RPMI7951 (cell line): ENCODE results near the gene FBL. TPM values are rescaled to one million over a fixed set of nuclear protein-coding genes. Genes with fewer than 3 reads are reported as not detected.

Experiments used
- DNase-seq: peaks from one replicate; pipeline ENCODE4 v3.0.0-alpha.2; 2012; ENCODE audit warnings: low read depth
- total RNA-seq: library from RNA; depleted of rRNA; stranded (reverse); fragments of >200 nt; shearing (Covaris generic); gene quantifications from 2 replicates; pipeline ENCODE4 v1.2.3, GENCODE V29; 2014

Gene FBL
- total RNA-seq, 1 experiment from 2014 or later: 165 TPM

DNA sequence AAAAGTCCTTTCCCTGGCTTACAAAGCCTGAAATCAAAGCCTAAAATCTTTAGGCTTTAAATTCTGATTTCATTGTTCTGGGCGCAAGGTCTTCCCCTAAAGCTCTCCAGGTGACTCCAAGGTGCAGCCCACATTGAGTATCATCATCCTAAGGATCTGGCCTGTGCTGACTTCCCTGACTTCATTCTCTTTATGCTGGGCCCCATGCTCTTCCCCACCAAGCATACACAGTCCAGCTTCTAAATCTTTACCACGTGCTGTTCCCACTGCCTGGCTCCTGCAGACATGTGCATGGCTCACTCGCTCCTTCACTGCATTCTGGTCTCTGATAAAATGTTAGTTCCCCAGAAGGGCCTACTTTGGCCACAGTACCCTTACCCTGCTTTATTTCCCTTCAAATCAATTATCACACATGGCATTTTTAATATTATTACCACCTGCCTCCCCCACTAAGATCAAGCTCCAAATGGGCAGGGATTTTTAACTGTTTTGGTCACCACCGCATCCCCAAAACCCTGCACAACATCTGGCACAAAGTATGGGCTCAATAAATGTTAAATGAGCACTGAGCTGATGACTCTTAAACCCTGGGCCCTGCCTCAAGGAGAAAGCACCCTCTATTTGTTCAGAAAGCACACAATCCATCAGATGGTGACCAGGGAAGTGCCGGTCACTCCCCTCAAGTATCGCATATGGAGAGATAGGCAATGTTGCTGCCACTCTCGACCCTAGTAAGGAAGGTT lies 3.3 kb downstream of the FBL start:
- DNase-seq: no peak

DNA sequence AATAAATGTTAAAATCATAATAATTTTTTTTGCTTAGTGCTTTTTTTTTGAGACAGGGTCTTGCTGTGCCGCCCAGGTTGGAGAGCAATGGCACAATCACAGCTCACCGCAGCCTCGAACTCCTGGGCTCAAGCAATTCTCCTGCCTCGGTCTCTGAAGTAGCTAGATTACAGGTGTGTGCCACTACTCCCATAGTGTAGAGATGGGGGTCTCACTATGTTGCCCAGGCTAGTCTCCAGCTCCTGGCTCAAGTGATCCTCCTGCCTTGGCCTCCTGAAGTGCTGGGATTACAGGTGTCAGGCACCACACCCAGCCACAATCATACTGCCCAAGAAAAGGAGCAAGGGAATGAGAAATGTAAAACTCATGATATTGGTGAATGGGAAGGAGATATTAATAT lies 5.1 kb downstream of the FBL start:
- DNase-seq: no peak

DNA sequence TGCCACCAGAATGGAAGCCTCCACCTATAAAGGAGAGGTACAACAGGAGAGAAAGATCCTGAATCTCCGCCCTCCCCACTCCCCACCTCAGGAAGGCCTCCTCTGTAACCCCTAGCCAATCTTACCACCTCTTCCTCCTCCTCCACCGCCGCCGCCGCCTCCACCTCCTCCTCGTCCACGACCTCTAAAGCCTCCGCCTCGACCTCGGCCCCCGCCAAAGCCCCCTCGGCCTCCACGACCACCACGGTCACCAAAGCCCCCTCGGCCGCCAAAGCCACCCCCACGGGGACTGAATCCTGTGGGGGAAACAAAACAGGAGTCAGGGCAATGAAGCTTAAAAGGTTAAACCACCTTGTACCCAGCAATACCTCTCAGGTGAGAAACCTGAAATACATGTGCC lies 5.7 kb downstream of the FBL start:
- no peak for DNase-seq

DNA sequence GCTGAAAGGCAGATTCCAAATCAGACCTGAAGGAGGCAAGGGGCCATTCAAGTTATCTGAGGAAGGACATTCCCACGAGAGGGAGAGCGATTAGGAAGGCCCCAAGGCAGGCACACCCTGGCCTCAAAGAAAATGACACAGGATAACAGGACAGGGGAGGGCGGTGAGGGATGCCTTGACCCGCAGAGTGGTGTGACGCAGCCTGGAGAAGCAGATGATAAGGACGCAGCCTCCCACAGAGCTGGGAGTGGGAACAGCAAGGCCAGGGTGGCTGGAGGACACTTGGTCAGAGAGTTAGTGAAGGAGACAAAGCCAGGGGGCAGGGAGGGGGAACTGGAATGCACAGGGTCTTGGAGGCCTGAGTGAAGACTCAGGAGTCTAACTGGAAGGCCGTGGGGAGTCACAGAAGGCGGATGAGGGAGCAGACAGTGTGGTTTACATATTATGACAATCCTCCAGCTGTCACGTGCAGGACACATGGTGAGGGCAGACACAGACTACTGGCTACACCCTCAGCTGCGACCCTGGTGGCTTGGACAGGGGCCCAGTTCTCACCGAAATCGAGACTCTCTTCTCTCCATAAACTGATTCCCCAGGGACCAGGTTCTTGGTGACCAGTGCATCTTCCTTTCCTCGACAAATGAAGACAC lies 6.4 kb downstream of the FBL start:
- no peak for DNase-seq

DNA sequence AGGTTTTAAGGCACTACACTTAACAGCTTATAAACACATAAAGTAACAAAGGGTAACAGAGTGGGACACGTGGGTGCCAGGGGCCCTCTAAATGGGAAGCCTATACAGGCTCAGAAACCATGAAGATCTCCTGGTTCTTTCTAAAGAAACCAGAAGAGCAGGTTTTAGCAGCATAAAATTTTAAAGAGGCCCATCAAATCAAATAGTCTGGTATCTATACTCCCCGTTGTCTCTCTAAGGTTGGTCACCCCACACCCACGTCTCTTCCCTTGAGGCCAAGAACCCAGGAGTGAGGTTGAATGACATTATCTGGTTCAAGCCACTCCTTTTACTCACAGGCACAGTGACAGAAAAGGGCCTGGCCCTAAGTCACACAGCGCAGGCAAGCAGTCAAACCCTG lies 7.6 kb downstream of the FBL start:
- no peak for DNase-seq

DNA sequence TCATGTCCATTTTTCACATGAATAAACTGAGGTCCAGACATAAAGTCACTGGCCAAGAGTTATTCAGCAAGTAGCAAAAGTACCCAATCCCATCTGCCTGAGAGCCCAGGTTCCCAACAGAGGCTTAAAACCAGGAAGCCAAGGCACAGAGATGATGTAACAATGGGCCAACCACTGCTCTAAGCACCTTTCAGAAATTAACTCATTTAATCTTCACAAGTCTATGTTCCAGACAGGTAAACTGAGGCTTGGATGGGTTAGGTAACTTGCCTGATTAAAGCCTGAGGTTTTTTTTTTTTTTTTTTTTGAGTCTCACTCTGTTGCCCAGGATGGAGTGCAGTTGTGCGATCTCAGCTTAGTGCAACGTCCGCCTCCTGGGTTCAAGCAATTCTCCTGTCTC lies 8.2 kb downstream of the FBL start:
- no peak for DNase-seq

DNA sequence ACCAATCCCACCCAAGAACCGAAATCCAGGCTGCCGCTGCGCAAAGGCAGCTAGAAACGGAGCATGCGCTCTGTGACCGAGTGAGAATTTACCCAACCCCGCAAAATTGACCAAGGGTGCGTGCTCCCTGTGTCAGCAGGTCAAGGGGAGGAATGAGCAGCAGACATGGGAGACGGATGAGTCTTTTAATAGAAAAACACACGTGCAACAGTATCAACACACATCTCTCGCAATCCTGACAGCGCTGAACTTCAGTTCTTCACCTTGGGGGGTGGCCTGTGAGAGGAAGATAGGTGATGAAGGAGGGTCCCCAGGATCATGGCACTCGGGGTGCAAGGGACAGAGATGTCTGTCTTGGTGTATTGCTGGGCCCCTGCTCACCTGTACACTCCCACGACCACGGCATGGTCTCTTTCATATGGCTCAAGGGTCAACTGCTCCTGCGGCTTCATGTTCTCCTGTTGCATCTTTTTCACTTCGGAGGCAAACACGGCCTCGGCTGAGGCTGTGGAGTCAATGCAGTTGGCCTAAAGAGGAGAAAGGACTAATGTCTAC lies 11.8 kb downstream of the FBL start:
- no peak for DNase-seq

DNA sequence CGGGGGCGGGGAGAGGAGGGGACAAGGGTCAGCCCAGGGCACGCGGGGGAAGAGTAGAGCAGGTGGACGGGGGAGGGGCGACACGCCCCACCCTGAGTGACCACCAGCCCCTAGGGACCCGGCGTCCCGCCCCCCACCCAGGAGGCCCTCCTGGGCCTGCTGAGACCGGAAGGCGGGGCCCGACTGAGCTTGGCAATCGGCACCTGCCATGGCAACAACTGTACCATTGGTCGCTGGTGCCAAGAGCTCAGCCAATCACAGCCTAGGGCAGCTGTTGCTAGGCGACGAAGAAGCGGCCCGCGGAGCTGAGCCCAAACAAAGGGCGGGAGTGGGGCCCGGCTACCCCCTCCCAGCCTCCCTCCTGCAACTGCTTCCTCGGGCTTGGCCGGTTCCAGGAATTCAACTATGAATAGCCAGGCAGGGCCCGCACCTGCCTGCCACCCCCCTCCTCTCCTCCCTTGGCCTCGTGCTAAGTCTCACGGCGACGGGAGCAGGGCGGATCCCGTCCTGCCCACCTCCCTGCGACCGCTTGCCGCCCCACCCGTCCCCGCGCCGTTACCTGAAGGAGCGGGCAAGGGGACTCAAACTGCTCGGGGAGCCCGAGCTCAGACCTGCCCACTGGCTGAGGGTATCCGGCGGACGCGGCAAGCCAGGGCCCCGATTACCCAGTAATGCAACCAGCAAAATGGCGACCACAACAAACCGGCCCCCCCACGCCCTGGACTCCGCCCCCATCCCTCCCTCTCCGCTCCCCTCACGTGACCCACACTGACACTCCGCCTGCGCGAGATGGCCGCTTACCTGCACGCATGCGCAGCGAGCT lies 12.5 kb downstream of the FBL start, which contains the start of gene DYRK1B:
DYRK1B (minus strand) TSS at position 699 of the 823 bp plus-strand sequence. CDS start 2,295 bp downstream, outside the sequence.
- DNase-seq: no peak

DNA sequence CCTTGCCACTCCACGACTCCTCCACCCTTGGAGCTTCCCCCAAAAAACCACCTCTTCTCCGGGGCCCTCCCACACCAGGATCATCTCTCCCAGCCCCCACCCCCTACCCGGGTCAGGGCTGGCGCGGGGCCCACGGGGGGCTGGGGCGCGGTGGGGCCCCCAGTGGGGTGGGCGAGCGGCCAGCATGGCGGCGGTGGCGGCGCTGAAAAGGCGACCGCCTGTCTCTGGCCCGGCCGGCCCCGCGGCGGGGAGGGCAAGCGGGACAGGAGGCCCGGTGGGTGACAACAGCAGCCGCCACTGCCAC lies 13.1 kb downstream of the FBL start:
- DNase-seq: no peak

DNA sequence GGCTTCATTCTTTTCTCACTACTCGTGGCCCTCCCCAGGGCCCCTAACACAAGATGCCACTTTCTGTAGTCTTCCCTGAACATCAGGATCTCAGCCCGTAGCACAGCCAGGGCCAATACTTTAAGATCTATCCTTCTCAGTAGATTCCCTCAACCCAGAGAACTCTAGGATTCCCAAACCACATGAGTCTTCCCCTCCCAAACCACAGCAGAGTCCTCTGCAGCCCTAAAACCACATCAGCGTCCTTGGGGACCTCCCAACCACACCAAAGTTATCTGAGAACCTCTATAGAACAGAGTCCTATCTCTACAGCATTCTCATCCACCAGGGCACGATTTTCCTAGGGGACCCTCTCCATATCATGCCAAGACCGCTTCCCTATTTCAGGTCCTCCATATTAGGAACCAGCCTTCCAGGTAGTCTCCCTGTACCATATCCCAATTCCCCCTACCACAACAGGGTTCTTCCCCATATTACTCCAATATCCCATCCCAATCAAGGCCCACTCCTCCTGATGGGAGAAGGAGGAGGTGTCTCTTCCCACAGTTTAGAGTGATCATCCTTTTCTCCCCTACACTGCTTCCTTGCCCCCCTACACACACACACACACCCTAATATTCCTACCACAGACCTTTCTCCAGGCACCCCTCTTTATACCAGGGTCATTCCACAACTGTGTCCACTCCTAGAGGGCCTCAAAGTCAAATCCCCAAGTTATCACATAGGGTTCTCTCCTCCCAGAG lies 13.7 kb downstream of the FBL start:
- no peak for DNase-seq

DNA sequence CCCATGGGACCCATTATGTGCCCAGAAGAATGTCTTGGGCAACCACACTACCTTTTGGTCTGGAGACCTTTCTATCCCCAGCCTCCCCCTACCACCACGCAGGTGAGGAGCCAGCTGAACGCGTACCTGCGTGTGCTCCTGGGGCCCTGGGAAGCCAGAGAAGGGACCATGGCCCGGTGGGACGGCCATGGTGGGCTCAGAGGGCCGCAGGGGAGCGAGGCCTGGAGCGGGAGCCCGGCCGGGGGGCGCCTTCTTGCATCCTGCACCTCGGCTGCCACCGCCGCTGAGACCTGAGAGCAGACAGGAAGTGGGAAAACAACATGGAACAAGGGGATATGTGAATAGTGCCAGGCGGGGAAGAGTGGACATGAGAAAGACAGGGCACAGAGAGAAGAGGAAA lies 14.5 kb downstream of the FBL start:
- no peak for DNase-seq

DNA sequence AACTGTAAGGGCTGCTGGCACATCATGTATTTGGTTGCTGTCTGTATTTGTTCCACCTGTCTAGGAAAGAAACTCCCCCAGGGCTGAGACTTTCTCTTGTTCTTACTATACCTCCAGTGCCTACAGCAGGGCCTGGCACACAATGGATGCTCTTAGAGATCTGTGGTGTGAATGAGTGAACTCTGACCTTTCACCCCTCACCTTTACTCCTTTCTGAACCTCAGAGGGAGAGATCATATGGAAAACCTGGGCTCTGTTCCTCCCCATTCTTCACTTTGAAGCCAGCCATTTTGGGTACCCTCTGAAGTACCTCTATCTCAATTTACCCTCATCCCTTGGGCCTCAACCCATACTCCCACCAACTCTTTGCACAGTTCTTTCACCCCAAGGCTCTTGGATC lies 15.3 kb downstream of the FBL start:
- no peak for DNase-seq

DNA sequence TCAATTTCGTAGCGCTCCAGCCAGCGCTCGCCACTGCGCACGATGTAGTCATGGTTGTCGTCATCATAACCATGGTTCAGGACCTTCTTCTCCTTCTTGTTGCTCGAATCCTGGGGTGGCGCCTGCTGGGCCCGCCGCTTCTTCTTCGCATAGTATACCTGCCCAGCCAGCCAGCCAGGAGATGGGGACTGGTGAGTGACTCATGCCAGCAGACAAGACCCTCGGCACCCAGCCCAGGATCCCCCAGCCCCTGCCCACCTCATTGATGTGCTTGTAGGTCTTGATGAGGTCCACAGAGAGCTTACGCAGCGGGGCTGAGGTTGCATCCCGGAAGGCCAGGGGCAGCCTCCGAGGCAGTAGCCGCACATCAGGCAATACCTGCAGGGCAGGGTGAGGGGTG lies 15.8 kb downstream of the FBL start:
- no peak for DNase-seq

DNA sequence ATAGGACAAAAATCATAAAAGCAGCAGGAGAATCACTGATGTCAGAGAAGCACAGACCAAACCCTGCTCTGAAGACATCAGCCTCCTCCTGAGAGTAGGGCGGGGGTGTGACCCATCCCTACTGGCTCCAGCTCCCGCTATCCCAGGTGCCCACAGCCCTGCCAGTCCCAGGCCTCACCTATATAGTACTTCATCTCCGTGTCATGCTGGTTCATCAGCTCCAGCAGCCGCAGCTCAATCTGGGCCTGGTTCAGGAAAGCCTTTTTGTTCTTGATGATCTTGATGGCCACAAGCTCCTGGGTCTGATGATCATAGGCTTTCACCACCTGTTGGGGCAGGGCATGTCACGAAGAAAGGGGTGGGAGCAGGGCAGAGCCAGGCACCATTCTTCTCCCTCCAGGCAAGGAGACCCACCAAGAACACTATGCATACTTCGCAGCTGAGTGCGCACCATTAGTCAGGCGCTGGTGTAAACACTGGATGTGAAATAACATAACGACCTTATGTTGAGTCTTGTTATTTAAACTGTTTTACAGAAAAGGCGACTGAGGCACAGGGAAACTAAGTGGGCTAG lies 16.4 kb downstream of the FBL start:
- no peak for DNase-seq

DNA sequence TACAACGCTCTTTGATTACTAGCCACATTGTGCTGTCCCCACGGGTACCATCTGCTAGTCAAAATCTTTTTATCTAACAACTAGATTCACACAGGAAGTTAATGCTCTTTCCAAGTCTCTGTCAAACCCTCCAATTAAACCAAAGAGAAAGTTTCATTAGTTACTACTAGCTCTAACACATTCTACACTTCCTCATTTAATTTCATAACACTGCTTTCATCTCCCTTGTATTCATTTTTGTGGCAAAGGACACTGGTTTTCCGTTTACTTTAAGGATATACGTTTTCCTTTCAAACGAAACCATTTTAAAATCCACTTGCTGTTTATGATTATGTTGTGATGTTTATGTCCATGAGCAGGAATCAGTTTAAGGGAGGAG lies 17.5 kb downstream of the FBL start:
- no peak for DNase-seq

DNA sequence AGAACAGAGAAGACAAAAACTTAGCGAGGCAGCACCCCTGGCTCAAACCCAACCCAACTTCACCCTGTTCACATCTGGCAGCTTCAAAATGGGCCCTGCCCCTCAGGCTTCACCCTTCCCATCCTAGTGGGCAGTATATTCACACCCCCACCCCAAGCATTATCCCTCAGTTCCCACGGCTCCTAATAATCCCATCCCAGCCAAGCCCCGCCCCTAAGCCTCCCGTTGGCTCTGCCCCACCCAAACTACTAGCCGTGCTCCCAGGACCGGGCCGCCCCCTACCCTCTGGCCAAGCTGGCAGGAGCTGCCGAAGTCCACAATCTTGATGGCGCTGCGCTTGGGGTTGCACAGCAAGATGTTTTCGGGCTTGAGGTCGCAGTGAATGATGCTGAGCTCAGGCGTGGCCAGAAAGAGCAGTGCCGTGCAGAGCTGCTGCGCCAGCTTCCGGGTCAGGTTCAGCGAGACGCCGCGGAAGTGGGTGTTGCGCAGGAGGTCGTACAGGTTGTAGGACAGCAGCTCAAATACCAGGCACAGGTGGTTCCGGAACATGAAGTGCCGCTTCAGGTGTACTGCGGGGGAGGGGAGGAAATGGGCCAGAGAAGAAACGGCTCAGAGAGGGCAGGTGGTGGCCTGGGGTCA lies 18.0 kb downstream of the FBL start:
- DNase-seq: no peak

DNA sequence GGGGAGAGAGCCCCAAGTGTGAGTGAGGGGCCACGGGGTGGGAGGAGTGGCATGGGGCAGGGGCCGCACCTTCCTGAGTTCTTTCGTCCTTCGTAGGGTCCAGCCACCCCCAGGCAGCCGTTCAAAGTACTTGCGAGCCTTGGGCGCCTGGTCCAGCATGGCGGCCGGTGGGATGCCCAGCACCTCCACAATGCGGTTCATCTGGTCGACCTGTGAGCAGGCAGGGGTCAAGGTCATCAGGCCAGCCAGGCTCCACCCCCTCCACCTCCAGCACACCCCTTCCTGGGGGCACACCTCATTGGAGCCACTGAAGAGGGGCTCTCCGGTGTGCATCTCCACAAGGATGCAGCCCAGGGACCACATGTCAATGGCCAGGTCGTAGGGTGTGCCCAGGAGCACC lies 19.0 kb downstream of the FBL start:
- no peak for DNase-seq

DNA sequence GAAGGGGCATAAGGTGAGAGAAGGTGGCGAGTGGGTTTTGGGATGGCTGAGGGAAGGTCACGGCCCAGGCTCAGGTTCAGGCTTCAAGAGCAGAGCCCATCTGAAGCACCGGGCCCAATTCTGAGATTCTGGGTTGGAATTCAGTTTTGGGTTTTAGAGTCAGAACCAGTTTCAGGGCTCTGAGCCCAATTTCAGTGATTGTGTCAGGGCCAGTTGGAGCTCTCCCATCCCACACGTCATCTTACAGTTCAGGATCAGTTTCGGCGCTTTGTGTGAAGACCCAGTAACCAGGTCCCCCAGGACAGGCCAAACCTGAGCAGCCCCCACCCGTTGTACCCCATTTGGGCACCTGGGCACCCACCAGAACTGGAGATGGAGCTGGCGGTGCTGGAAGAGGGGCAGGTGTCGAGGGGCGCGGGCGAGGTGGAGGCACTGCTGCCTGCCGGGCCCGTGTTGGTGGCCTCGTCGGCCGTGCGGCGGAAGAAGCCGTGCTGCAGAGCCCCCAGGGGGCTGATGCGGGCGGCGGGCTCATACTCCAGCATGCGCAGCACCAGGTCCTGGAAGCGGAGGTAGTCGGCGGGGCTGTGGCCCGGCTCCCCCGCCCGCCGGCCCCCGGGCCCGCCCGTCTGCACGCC lies 19.8 kb downstream of the FBL start:
- DNase-seq: no peak

DNA sequence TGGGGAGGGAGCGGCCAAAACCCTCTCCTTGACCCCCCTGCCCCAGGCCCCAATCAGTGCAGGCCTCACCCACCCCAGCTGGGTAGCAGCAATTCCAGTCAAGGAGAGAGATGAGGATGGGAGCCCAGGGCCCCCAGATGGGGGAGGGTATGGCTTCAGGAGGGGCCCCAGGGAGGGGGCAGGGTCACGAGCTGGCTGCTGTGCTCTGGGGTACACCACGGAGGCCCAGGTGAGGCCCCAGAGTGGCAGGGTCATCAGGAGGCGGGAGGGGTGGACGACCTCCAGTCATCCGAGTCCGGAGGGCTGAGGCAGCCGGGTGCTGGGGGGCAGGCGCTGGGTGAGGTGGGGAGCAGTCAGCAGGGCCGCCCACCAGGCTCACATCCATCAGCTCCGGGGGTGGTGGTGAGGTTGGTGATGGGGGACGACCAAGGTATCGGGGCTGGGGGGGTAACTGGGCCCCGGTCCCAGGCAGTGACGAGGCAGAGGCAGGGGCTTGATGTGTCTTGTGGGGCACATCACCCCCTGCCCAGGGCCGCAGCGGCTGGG lies 20.6 kb downstream of the FBL start:
- DNase-seq: no peak

DNA sequence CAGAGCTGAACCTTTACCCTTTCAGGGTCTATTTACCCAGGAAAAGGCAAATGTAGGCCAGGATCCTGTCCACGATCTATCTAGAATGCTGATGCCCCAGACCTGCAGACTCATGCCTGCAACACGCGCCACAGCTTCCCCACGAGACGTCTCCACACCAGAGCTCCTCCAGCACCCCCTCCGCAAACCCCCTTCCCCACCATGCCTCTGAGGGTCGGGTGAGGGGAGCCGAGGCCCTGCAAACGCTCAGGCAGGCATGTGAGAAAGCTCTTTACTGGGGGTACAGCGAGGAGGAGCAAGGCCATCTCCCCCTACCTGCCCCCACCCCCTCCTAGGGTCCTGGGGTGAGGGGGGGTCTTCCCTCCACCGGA lies 21.1 kb downstream of the FBL start:
- DNase-seq: no peak
